GM21723 (cell line): ENCODE measurements around the gene PPP2R1B.

Experiments
- ATAC-seq: cut with Tn5 transposase; IDR thresholded peaks from one replicate; pipeline ENCODE4 v1.9.1; 2021; ENCODE audit warnings: mild to moderate bottlenecking, moderate library complexity; ENCODE audit not compliant: unreplicated experiment

PPP2R1B gene

DNA sequence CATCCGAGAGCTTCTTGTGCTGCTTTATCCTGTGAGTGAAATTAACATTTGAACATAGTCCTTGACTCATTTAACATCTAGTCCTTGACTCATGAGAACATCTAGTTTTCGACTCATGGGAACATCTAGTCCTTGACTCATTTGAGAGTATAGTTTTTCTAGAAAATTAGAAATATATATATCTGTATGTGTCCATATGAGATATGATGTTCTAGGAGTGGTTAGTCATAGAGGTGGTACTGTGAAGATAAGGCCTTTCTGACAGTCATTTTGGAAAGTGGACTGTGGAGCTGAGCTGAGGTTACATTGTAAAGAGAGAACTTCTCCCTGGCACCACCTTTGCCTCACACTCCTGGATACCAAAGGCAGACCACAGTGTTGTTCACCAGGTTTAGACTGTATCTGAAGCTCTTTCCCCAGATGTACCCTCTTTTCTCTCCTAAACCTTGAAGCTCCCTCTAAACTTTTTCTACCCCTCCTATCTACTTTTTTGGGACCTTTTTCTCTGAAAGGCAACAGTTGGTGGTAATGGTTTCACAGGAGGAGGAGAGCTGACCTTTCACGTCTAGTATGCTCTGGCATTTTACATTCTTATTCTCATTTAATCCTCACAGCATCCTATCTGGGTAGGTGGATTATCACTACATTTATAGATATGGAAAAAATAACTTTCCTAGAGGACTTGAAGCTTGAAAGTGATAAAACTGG, 67.2 kb downstream of the PPP2R1B start:
- ATAC-seq, result no peak

DNA sequence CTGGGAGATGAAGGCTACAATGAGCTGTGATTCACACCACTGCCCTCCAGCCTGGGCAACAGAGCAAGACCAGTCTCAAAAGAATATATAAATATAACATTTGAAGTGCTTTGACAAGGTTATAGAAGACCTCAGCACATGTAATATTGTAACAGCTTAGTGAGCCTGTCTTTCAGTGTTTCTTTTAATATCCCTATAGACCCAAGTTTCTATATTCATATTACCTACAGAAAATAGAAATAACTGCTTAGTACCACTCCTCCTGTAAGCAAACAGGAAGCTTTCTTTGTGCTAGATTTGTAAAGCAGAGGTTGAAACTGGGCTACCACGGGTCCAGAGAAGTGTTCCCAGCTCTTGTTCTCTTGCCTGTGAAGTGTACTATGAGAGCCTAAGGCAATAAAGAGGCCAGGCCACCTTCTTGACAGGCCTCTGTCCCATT, 68.2 kb downstream of the PPP2R1B start:
- peak; percentile 61 for ATAC-seq

DNA sequence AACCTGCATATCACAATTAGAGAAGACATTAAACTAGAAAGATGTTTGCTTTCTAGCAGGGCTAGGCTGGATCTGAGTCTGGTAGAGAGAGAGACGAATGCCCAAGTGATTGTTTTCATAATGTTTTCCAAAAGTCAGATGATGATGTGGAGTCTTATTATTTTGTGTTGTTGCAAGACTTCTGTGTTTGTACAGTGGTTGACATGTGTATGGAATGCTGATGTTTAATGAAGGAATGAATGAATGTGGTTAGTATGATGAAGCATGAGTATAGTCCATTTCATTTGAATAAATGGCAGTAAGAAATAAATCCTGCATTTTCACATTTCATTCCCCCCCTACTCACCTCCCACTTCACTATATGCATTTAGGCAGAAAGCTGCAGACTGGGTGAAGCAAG, 69.6 kb downstream of the PPP2R1B start:
- no peak for ATAC-seq

DNA sequence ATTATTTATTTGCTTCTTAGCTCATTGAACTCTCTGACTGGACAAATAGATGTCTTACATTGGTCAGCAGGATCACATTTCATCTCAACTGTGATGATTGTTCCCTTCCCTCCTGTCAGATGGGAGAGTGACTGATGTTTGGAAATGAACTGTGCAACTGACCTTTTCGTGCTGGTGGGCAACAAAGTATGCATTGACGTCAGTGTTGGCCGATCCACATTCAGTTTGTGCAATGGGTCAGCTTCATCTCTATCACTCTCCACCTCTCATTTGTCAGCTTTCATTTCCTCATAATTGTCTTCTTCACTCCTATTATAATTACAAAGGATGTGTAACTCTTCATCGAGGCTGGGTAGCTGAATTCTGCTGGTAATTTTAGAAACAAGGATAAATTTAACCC, 71.3 kb downstream of the PPP2R1B start:
- ATAC-seq, result no peak

DNA sequence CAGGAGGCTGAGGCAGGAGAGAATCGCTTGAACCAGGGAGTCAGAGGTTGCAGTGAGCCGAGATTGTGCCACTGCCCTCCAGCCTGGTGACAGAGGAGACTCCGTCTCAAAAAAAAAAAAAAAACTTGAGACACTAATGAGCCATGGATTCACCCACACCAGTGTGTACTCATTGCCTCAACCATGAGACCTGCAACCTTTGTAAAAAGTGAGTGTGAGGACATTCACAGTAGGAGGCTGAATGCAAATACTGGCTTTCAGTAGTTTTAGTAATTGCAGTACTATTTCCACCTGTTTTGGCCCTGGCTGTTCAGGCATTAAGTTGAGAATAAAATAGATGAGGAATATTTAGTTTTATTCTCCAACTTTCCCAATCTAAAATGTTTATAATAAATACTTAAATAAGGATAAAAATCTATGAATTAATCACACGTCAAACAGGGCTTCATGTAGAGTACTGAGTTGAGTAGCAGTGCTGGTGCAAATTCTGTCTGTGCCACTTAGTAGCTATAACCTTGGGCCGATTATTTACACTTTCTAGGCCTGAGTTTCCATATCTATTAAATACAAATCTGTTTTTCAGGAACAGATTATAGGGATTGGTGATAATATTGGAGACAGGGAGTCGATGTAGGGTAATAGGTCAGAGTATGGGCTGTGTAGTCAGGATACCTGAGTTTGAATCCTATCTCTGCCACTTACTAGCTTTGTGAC, 72.8 kb downstream of the PPP2R1B start:
- no peak for ATAC-seq

DNA sequence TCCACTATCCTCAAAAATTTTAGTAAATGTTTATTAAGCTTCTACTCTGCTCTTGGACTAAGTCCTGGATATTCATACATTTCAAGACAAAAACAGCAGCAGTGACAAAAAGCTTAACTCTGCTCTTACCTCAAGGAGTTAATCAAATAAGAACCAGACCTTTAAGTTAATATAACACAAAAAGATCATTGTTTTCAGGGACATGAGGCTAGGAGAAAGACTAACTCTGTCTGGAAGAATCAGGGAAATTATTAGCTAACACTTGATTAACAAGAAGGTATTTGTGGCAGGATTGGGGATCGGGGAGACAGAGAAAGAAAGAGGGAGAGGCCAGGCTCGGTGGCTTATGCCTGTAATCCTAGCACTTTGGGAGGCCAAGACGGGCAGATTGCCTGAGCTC, 74.4 kb downstream of the PPP2R1B start:
- no peak for ATAC-seq

DNA sequence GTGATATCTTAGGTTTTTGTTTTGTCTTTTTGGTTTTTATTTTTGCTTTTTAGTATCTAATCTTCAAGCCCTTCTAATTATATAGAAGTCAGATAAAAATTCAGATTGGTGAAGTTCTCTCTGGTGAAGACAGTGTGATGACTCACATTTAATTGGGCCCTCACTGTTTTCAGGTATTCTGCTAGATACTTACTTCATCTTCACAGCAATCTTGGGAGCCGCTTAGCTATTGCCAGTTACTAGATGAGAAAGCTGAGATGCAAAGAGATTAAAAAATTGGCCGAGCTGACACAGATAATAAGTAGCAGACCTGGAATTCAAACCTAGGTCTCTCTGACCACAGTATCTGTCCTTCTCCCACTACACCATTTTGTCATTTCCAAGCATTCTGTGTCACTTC, 75.0 kb downstream of the PPP2R1B start:
- ATAC-seq, result no peak

DNA sequence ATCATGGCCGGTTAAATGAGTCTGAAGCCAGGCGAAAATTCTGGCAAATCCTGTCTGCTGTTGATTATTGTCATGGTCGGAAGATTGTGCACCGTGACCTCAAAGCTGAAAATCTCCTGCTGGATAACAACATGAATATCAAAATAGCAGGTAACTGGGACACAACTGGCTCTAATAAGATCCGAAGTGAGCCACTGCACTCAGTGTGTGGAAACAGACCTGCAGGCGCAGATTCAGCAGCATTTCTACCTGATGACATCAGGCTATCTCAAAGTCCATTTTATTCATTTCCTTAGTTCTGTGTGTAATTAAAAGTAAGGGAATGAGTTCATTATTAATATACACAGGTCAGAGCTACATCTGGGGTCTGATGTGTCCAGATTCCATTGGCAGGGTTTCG, 78.2 kb downstream of the PPP2R1B start:
- ATAC-seq, result no peak

DNA sequence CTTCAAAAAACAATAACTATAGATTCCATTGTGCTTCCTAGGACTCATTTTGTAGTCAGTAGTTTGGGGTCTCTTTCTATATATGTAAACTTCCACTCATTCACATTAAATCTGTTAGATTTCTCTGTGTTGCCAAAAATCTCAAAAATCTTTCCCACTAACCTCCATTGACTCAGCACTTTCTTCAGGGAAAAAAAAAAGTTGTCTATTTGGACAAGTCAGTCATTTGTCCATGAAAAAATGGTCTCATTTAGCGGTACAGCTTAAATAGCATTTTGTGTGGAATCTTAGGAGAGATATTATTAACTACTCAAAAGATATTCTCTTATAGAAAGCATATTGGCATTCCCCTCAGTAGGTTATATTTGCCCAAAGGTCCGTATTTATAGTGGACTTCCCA, 81.9 kb downstream of the PPP2R1B start:
- no peak for ATAC-seq

DNA sequence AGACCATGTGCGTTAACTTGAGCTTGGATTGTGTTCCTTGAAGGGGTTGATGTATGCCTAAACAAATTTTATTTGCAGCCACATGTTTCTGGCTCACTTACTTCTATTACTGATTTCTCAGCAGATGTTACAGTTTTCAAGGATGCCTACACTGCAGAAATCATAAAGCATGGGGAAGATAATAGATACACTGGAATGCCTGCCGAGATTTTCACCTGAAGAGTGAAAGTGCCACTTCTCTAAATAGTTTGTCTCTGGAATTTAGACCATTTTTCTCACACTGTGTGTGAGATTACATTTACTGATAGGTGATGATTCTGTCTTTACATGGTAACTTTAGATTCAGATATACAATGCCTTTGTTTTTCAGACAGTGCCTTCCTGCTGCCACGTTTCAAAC, 82.4 kb downstream of the PPP2R1B start:
- ATAC-seq, result no peak

DNA sequence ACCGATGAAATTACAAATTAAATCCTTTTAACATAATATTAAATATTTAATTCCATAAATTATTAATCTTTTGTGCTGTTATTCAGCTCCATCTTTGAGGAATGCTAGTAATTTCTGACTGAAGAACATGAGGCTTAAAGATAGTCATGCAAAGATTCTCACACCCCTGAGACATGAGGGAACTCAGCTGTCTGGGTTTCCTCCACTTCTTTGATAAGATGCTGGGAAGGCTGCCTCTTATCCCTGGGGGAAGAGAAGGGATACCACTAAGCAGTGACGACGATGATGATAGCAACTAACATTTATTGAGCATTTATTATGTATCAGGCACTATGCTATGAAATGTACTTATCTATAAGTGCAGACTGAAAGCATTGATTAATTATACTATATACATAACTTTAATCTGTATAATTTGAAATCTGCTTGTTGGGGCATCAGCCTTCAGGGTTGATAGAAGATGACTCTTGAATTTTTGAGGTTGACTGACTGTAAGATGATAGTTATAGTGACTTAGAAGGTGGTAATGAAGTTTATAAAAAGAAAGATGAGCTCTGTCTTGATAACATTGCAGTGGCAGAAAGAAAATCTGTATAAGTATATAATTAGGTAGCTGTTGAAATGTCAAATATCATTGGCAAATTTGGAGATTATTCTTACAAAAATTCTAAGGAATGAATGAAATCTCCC, 85.6 kb downstream of the PPP2R1B start:
- no peak for ATAC-seq
